Measurements from ENCODE around the gene PODN. TPM values are rescaled to one million over a fixed set of nuclear protein-coding genes. Genes with fewer than 3 reads are reported as not detected.
A peak's percentile ranks its signal among the peaks of the same experiment; 100 is the strongest.

Gene PODN
- total RNA-seq, 2 donors from 2014 or later = not detected

DNA sequence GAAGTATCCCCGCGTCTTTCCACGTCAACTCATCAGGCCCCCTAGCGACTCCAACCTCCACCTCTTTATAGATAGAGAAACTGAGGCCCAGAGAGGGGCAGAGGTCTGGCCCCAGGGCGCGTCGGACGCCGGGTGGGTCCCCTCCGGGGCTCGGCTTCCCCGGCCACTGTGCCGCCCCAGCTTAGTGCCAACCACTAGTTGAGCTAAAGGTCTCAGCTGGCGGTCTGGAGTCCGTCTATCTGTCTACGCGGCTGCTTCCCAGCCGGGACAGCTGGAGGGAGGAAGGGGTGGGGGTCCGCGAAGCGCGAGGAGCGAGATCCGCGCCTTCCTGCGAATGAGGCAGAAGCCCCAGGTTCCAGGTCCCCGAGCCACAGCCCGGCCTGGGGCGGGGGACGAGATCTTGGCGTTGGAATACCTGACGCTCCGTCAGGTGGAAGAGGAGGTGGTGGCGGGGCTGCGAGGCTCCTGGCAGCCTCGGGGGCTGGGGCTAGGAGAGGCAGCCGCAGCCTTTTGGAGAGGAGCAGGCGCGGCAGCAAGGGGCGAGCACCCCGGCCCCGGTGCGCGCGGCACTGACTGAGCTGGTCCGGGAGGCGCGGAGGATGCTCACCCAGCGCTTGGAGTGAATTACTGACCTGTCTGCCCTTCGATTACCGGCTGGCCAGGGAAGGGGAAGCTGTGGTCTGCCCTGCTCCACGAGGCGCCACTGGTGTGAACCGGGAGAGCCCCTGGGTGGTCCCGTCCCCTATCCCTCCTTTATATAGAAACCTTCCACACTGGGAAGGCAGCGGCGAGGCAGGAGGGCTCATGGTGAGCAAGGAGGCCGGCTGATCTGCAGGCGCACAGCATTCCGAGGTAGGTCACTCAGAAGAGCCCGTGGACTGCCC, 937 bp downstream of the PODN start:
- peaks cover 11% of the 10 kb centered on the region for H3K4me1 Mint-ChIP-seq
- no peak for DNase-seq
- peak overlapping the region; percentile 77 for H3K4me3 Mint-ChIP-seq
- H3K27me3 Mint-ChIP-seq = peaks cover 64% of the 10 kb centered on the region
- ATAC-seq = no peak
- no peak overlapping the region for H3K27ac Mint-ChIP-seq
- no peaks in the 10 kb centered on the region for H3K9me3 ChIP-seq (ENCODE audit: control insufficient read depth, low read length, poor library complexity, severe bottlenecking)
- H3K36me3 Mint-ChIP-seq (ENCODE audit: low read depth) = peaks cover 3% of the 10 kb centered on the region

DNA sequence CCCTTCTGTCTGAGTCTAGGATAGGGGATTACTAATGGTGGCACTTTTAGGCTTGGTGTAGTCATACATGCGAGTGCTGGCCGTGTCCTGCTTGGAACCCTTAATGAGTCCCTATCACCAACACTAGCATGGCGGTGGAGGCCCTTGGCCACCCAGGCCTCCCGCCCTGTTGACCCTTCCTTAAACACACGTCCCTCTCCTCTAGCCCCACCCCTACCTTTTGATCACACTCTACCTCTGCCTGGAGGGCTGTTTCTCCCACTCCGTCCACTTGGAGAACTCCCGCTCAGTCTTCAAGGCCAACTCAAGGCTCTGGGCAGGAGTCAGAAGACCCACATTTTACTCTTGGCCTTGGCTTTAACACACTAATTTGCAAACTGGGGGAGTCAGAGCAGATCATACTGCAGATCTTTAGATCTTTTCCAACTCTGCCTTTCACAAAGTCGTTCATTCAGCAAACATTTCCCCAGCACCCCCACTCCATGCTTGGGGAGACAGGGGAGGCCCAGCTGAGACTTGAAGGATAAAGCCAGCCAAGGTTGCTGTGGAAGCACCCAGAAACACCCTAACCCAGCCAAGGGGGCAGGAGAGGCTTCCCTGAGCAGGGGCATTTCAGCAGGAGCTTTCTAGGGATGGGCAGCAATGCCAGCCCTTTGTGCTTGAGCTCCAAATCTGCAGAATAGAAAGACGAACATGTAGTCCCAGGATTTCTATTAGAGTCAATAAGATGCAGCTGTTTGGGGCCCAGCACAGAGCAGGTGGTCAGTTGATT, 1.9 kb downstream of the PODN start:
- H3K27ac Mint-ChIP-seq = no peak overlapping the region
- no peaks in the 10 kb centered on the region for H3K9me3 ChIP-seq (ENCODE audit: control insufficient read depth, low read length, poor library complexity, severe bottlenecking)
- ATAC-seq = no peak
- DNase-seq = no peak
- H3K36me3 Mint-ChIP-seq (ENCODE audit: low read depth) = peaks cover 3% of the 10 kb centered on the region
- peaks cover 11% of the 10 kb centered on the region for H3K4me1 Mint-ChIP-seq
- H3K27me3 Mint-ChIP-seq = peaks cover 64% of the 10 kb centered on the region
- peak overlapping the region; percentile 7 for H3K4me3 Mint-ChIP-seq

DNA sequence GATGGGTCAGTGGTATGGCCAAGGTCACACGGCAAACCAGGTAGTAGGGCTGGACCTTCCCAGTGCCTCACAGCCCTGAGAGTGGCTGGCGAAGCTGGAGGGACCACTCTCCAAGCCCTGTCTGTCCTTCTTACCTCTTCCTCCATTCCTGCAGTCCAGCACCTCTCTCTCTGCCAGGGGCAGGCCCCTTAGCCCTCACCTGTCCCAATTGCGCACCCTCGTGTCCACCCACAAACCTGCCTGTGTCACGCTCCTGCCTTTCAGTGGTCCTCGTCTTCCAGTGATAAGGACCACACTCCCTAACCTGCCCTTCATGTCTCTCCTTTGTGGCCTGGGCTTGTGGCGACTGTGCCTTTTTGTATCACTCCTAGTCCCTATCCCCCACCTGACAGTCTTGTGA, 3.4 kb downstream of the PODN start:
- peaks cover 51% of the 10 kb centered on the region for H3K27me3 Mint-ChIP-seq
- peaks cover 3% of the 10 kb centered on the region for H3K36me3 Mint-ChIP-seq (ENCODE audit: low read depth)
- no peaks in the 10 kb centered on the region for H3K9me3 ChIP-seq (ENCODE audit: control insufficient read depth, low read length, poor library complexity, severe bottlenecking)
- H3K27ac Mint-ChIP-seq = no peak overlapping the region
- ATAC-seq (no peak), DNase-seq (no peak)
- H3K4me3 Mint-ChIP-seq = no peak overlapping the region
- peaks cover 11% of the 10 kb centered on the region for H3K4me1 Mint-ChIP-seq

DNA sequence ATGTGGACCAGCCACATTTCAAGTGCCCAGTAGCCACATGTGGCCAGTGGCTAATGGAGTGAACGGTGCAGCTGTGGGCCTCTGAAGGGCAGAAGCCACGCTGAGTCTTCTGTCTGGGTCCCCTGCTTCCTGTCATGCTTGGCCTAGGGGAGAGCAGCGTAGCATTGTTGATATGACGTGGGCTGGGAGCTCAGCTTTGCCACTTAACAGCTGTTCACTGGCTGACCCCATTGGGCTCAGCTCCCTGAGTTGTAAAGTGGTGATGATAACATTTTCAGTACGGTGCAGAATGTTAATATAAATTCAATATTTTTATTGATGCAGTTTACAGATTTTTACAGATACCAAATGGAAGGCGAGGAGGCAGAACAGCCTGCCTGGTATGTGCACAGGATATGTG, 4.5 kb downstream of the PODN start:
- peaks cover 40% of the 10 kb centered on the region for H3K27me3 Mint-ChIP-seq
- no peak overlapping the region for H3K27ac Mint-ChIP-seq
- ATAC-seq (no peak), DNase-seq (no peak)
- H3K4me3 Mint-ChIP-seq = no peak overlapping the region
- peaks cover 3% of the 10 kb centered on the region for H3K36me3 Mint-ChIP-seq (ENCODE audit: low read depth)
- no peaks in the 10 kb centered on the region for H3K9me3 ChIP-seq (ENCODE audit: control insufficient read depth, low read length, poor library complexity, severe bottlenecking)
- peaks cover 11% of the 10 kb centered on the region for H3K4me1 Mint-ChIP-seq

DNA sequence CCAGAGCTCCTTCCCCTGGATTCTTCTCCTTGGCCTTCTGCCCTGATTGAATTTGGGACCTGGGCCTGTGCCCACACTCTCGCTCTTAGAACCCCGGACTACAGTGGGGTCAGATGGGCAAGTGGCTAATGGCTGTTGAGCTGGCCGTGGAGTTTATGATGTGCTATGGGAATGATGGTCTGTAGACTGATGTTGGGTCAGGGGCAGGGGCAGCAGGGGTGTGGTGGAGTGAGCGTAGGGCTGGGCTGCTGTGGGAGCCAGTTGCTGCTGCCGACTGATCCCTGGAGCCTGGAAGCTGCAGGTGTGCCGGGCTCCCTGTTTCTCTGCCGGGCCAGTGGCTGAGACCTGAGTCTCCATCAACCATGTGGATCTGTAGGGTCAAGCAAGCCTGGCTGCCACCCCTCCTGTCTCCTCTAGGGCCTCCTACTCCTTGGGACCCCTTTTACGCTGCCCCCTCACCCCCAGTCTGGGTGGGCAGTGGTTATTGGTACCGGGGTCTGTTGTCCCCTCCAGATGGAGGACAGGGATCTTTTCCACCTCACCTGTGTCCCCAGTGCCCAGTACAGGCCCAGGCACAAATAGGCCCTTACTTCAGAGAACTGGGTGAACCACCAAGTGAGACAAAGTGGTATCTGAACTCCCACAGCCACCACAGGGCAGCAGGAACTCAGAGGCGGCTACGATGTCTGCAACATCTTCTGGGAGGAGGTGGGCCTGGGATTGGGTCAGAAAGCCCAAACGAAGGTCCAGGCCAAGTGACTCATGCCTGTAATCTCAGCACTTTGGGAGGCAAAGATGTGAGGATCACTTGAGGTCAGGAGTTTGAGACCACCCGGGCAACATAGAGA, 5.1 kb downstream of the PODN start:
- Mint-ChIP-seq H3K36me3 (ENCODE audit: low read depth) (peaks cover 3% of the 10 kb centered on the region), H3K4me1 (peaks cover 9% of the 10 kb centered on the region), H3K27ac (no peak overlapping the region), H3K27me3 (peaks cover 40% of the 10 kb centered on the region), H3K4me3 (no peak overlapping the region)
- ATAC-seq (no peak), DNase-seq (no peak)
- no peaks in the 10 kb centered on the region for H3K9me3 ChIP-seq (ENCODE audit: control insufficient read depth, low read length, poor library complexity, severe bottlenecking)

DNA sequence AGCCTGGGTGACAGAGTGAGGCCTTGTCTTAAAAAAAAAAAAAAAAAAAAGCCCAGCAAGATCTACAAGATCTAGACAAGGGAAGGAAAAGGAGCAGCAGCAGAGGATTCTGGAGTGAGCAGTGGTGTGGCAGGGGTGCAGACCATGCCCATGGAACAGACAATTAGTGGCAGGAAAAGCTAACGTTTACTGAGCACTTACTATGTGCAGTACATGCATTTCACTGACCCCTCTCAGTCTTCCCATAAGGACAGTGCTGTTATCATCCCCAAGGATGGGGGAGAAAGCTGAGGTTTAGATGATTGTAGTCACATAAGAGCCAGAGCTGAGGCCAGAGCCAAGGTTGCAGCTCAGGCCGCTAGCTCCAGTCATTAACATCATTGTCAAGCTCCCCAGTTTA, 5.9 kb downstream of the PODN start:
- peaks cover 39% of the 10 kb centered on the region for H3K27me3 Mint-ChIP-seq
- H3K36me3 Mint-ChIP-seq (ENCODE audit: low read depth) = peaks cover 3% of the 10 kb centered on the region
- no peaks in the 10 kb centered on the region for H3K9me3 ChIP-seq (ENCODE audit: control insufficient read depth, low read length, poor library complexity, severe bottlenecking)
- no peak overlapping the region for H3K27ac Mint-ChIP-seq
- no peak for DNase-seq
- H3K4me1 Mint-ChIP-seq = peaks cover 9% of the 10 kb centered on the region
- no peak for ATAC-seq
- H3K4me3 Mint-ChIP-seq = no peak overlapping the region

DNA sequence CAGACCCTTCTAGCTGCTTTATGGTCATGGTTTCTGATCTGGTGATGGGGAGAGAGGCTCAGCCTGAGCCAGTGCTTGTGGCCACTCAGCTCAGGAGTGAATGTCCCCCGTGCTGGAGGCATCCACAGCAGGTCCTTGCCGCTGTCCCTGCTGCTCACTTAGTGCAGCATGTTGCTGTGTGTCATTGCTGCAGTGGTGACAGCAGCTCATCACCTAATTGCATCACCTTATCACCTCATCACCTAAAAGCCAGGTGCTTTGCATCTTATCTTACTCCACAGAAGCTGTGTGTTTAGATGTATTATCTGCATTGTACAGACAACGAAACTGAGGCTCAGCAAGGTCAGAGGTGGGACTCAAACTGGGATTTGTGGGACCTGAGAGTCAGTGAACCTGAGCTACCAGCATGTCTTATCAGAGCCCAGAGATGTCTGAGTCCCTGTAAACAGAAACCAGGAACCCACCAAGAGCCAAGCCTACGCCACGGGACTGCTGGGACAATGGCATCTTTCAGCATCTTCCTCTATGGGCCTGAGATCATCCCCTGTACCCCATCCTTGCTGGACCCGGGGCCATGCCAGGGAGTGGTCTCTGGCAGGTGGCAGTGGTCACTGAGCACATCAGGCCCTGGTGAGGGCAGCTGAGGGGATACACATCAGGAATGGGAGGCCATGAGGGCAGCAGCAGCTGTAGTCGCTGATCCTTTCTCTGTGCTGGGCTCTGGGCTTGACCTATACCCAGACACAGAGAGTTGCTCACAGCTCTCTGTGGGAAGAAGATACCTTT, 6.5 kb downstream of the PODN start:
- Mint-ChIP-seq H3K27me3 (peaks cover 32% of the 10 kb centered on the region), H3K4me1 (peaks cover 9% of the 10 kb centered on the region), H3K36me3 (ENCODE audit: low read depth) (peaks cover 3% of the 10 kb centered on the region), H3K27ac (no peak overlapping the region), H3K4me3 (no peak overlapping the region)
- ATAC-seq (no peak), DNase-seq (no peak)
- no peaks in the 10 kb centered on the region for H3K9me3 ChIP-seq (ENCODE audit: control insufficient read depth, low read length, poor library complexity, severe bottlenecking)

DNA sequence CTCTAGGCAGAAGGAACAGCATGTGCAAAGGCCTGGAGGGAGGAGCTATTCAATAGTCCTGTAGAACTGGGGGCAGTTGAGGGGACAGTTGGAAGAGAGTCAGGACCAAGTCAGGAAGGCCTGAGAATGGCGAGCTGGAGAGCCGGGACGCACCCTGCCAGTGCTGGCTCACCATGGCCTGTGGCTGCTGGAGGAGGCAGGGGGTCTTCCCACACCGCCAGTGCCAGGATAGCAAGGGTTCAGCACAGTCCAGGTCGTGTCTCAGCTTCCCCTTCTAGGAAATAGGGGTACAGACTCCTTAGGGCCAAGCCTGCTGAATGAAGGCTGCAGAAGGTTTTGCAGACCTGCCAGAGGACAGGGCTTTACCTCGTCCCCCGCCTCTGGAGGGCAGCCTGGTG, 7.3 kb downstream of the PODN start:
- ATAC-seq = no peak
- H3K9me3 ChIP-seq (ENCODE audit: control insufficient read depth, low read length, poor library complexity, severe bottlenecking) = no peaks in the 10 kb centered on the region
- Mint-ChIP-seq H3K4me1 (peaks cover 4% of the 10 kb centered on the region), H3K27ac (no peak overlapping the region), H3K4me3 (no peak overlapping the region), H3K27me3 (peaks cover 25% of the 10 kb centered on the region), H3K36me3 (ENCODE audit: low read depth) (peaks cover 3% of the 10 kb centered on the region)
- DNase-seq = no peak

DNA sequence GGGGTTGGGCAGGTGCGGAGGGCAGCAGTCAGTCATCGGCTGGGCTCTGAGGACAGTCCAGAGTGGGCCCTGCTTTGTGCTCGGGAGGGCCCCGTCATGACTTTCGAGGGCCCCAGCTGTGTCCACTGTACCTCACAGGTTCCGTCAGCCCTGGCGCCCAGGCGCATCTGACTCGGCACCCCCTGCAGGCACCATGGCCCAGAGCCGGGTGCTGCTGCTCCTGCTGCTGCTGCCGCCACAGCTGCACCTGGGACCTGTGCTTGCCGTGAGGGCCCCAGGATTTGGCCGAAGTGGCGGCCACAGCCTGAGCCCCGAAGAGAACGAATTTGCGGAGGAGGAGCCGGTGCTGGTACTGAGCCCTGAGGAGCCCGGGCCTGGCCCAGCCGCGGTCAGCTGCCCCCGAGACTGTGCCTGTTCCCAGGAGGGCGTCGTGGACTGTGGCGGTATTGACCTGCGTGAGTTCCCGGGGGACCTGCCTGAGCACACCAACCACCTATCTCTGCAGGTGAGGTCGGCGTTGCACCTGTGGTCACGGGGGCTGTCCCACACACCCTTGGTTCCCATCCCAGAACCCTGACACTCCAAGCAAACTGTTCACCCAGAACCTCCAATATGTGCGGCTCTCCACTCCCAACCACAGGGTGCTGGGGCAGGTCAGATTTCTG, 7.8 kb downstream of the PODN start:
- Mint-ChIP-seq H3K4me3 (no peak overlapping the region), H3K27ac (no peak overlapping the region), H3K36me3 (ENCODE audit: low read depth) (peaks cover 3% of the 10 kb centered on the region), H3K27me3 (peaks cover 20% of the 10 kb centered on the region), H3K4me1 (peaks cover 6% of the 10 kb centered on the region)
- no peaks in the 10 kb centered on the region for H3K9me3 ChIP-seq (ENCODE audit: control insufficient read depth, low read length, poor library complexity, severe bottlenecking)
- peak in 1 of 3 donors; percentile 5 for DNase-seq
- ATAC-seq = no peak

DNA sequence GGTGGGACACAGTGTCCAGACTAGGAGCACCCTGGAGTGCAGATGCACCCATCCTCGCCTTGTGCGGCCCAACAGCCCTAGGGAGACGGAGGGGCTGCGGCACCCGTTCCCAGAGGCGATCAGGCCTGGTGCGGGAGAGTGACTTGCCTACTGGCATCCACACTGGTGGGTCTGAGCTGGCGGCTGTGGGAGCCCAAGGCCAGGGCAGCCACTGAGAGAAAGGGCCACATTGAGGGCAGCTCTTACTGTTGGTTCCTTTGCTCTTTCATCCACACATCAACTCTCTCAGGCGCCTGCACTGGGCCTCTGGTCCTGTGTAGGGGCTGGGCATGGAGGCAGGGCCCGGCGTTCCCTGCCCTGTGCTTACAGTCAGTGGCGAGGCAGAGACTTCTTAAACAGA, 8.6 kb downstream of the PODN start:
- peaks cover 3% of the 10 kb centered on the region for H3K4me1 Mint-ChIP-seq
- peaks cover 17% of the 10 kb centered on the region for H3K27me3 Mint-ChIP-seq
- peaks cover under 1% of the 10 kb centered on the region for H3K36me3 Mint-ChIP-seq (ENCODE audit: low read depth)
- no peaks in the 10 kb centered on the region for H3K9me3 ChIP-seq (ENCODE audit: control insufficient read depth, low read length, poor library complexity, severe bottlenecking)
- H3K4me3 Mint-ChIP-seq = no peak overlapping the region
- DNase-seq (peak in 1 of 3 donors; percentile 4), ATAC-seq (no peak)
- H3K27ac Mint-ChIP-seq = no peak overlapping the region

DNA sequence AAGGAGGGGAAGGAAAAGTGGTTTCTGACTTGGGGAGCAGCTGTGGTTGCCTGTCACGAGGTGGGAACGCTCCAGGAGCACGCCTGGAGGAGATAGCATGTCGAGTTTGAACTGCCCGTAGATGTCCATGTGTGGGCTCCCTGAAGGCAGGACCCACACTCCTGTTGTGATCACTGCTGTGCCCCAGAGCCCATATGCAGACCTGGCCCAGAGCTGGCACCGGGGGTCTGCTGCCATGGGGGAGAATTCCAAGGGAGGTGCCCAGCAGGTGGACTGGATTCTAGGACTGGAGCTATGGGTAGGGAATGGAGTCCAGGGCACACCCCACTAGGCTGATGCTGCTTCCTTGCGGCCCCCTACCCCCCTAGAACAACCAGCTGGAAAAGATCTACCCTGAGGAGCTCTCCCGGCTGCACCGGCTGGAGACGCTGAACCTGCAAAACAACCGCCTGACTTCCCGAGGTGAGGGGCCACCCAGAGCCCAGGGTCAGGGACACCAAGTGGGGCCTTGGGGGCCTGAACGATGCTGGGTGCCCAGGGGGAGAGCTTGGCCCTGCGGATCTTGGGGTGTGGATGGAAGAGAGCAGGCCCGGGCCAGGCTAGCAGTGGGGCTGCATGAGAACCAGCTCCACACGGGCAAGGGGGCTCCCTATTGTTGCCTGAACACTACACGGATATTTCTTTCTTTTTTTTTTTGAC, 9.3 kb downstream of the PODN start:
- Mint-ChIP-seq H3K4me3 (no peak overlapping the region), H3K27ac (no peak overlapping the region), H3K27me3 (peaks cover 14% of the 10 kb centered on the region), H3K4me1 (peaks cover 2% of the 10 kb centered on the region), H3K36me3 (ENCODE audit: low read depth) (no peaks in the 10 kb centered on the region)
- no peaks in the 10 kb centered on the region for H3K9me3 ChIP-seq (ENCODE audit: control insufficient read depth, low read length, poor library complexity, severe bottlenecking)
- ATAC-seq (no peak), DNase-seq (peak in 1 of 3 donors; percentile 5)

All from T-helper 17 cell (primary cell).